HG03060 (cell line): ENCODE data around the gene RPH3AL.
"Not testable (repeated sequence)": the region's sequence is repeated elsewhere in the genome, so short reads cannot be mapped to it uniquely, and the experiment has no call there.

Experiments
- ATAC-seq: cut with Tn5 transposase; IDR thresholded peaks from one replicate; pipeline ENCODE4 v1.9.1; 2021; ENCODE audit warnings: low read depth, moderate number of reproducible peaks; ENCODE audit not compliant: unreplicated experiment

RPH3AL gene

DNA sequence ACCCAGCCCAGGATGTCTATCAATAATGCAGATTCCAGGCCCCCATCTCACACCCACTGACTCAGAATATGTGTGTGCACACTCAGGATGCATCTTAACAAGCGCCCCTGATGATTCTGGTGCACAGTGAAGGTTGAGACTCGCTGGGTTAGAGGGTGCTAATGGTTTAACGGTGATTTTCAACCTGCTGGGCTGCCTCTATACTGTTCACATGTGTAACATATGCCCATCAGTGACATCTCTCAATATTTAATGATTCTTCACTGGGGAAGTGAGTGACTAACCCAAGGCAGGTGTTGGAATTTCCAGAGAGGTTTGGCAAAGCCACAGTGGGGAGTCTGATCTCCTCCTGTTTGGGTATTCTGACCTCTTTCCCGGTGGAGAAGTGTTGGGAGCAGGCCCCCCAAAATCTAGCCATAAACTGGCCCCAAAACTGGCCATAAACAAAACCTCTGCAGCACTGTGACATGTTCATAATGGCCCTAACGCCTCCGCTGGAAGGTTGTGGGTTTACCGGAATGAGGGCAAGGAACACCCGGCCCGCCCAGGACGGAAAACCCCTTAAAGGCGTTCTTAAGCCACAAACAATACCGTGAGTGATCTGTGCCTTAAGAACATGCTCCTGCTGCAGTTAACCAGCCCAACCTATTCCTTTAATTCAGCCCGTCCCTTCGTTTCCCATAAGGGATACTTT lies 167.0 kb downstream of the RPH3AL start:
- no peak for ATAC-seq

DNA sequence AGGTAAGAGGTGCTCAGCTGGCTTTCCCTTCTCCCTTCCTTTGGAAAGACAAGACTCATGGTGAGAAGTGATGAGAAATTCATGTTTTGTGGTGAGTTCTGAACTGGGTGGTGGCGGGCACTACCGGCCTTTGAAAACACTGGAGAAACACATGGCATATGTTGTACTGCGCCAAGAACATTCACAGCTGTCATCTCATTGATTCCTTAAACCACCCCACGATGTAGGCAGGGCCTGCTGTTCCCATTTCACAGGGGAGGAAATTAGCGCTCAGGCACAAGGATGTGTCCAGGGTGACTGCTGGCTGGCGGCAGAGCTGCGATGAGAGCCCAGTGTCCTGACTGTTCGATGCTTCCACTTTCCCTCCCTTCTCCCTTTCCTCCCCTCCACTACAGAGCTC lies 169.6 kb downstream of the RPH3AL start:
- ATAC-seq = no peak

DNA sequence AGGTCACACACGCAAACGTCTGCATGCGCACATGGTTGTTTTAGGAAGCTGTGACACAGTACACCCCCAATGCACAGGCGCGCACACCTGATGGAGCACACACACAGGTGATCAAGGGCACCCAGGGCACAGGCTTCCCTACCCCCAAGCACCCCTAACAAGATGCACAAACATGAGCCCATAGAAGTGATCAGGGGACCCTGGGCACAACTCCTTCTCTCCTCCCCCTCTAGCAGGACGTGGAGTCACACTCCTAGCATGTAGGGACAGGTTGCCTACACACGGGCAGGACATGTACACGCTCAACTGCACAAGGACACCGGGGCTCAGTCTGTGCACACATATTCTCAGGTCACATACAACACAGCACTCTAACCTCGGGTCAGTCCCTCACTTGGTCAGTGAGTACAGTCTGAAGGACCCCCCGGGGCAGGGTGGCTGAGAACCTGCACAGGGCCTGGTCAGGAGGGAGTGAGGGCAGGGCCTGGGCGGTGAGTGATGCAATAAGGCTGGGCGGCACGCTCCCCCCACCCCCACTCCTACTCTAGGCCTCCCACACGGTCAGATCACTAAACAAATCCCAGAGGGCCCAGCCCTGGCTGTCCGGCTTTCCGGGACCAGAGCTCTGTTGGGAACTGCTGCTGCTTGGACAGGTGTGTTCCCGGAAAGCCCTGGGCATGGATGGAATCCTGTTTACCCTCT lies 170.4 kb downstream of the RPH3AL start:
- no peak for ATAC-seq

DNA sequence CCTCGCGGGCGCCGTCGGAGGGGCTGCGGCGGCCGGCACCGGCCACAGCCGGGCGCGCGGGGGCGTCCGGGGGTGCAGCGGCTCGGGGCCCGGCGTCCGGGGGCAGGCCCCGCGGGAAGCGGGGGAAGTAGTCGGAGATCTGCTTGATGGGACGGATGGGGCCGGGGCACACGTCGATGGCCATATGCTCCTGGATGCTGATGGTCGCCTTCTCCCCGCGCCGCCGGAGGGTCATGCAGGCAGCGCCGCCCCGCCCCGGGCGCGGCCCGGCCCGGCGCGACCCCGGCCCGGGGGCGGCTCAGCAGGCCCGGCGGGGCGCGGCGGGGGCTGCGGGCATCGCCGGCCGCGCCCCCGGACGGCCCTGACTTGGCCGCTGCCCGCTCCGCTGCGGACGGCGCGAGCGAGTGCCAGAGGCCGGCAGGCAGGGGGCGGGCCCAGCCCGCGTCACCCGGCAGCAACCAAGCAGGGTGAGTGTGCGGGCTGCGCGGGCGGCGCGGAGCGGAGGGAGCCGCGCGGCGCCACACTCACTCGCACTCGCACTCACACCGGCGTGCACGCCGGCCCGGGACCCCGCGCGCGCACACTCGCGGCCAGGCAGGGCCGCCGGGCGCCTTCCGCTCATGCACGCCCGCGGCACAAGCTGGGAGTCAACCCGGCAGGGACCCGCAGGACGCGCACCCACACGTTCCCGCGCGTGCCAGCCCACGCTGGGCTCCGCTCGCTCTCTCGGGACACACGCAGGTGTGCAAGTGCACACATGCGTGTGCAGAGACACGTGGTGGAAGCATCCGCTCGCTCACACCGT lies 171.2 kb downstream of the RPH3AL start, which contains the start of gene DOC2B:
Gene DOC2B, minus strand, starts transcription at position 406 of the 805 bp plus-strand sequence. Its CDS starts 171 bp downstream, at position 235.
- no peak for ATAC-seq

DNA sequence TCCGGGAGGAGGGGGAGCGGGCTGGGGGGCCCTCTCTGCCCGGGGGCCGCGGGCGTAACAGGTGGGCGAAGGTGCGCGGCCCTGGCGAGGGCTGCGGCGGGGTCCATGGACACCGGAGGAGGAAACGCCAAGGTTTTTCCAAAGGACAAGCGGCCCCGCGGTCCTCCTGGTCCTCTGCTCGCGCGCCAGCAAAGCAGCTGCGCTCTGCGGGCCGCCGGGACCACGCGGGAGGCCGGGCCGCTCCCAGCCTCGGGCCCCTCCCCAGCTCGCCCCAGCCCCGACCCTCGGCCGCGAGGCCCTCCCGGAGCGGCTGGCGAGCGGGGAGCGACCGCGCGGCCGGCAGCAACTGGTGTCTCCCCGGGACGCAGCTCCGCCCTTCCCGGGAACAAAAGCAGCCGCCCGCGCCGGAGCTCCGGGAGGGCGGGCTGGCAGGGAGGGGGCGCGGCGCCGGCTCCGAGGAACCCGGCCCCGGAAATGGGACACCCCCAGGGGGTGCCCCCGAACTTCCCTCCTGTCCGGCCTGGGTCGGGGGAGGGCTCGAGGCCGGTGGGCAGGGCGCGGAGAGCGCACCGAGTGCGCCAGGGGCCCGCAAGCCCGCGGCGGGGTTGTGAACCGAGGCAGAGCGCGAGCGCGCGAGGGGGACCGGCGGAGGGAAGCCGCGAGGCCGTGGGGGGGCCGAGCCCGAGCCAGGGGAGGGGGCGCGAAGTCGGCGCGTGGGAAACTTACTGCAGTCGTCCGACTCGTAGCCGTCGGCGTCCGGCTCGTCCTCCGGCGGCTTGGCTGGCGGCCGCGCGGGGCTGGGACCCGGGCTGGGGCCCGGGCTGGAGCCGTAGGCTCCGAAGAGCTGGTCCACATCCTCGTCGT lies 172.0 kb downstream of the RPH3AL start:
- ATAC-seq = no peak

DNA sequence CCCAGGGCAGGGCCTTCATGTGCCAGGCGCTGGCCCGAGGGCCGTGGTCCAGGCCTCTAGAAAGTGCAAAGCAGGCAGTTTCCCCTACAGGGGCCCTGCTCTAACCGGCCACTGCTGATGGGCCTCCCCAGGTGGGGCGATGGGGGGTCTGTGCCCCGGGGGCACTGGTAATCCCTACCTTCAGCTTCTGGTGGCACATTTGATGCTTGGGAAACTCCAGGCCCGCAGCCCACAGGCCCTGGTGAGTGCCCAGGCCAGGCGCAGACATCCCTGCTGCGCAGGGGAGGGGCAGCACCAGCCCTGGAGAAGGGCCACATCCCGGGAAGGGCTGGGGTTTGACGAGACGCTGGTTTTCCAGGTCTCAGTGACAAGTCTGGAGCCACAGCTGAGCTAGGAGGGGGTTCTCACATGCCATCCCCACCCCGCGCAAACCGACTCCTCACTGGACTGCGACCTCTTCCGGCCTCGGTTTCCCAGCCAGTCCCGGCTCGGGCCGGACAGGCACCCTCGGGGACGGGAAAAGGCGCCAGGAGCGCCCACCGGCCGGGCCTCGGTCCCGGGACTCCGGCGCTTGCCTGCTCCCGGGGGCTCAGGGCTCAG lies 172.7 kb downstream of the RPH3AL start:
- ATAC-seq = no peak

DNA sequence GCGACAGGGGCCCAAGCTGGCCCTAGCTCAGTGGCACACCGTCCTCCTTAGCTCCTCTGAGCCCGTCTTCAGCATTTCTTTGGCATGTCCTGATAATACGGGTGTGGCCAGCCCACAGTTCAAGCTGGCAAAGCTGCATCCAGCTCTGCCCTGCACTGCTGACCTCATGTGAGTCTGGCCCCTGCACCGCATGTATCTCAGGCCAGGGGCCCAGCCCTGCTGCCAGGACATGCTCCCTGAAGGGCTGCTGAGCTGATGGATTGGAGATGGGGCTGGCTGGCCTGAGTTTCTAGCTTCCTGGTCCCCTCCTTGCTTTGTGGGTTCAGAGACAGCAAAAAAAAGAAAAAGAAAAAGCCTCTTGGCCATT lies 173.6 kb downstream of the RPH3AL start:
- no peak for ATAC-seq

DNA sequence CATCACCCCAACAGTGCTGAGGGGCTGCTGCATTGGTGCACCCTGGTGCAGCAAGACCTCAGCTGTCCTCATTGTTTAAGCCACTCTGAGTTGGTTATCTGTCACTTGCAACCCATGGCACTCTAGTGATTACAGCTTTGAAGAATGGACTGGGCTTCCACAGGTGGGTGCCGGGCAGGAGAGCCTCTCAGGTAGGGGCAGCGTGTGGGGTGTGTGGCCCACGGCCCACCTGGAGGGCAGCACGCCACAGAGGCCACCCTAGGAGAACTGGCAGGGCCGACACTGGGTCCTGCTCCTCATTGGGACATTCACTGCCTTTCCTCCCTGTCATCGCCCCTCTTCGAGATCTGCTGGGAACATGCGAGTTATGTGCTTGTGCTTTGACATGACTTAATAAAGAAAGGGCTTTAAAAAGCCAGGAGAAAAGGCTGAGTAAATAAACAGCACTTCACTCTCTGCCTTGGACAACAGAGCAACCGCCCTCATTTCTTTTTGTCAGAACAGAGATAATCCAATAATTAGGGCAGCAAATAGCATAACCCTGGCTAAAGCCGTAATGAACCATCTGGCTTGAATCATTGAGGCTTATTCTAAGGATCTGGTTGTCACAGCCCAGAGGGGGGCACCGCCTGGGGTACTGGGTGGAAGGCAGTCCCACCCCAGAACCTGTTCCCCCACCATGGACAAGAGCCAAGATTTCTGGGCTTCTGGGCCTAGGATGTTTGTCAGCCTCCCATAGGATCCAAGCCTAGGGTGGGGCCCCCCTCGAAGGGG lies 174.1 kb downstream of the RPH3AL start:
- ATAC-seq = no peak

DNA sequence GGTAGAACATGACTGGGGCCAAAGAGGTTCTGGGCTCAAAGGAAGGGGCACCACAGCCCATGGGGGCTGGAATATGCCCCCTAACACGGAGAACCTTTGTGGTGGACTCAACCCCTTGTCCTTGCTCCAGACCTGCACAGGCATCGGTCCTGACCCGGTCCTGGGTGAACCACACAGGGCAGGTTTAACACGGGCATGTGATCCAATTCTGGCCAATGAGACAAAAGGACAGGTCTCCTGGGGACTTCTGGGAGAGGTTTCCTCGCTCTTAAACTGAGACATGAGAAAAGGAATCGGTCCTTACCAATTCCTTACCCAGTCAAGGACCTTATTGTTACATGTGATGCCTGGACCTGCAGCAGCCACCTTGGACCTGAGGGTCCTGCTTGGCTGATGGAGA lies 174.8 kb downstream of the RPH3AL start:
- ATAC-seq = no peak

DNA sequence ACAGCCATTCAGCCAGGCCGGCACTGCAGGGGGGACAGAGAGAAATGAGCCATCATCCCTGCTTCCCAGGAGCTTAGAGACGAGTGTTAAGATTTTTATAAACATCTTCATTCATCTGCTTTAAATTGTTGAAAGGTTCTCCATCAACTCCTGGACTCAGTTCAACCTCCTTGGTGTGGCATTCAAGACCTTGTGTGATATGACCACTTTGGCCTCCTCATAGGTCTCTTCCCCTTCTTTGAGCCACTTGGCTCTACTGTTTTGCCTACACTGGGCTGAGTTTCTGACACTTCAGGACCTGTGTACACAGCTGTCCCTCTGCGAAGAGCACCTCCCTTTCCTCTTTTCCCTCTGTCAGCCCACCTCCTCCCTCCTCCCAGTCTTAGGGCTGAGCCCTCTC lies 175.5 kb downstream of the RPH3AL start:
- ATAC-seq = no peak

DNA sequence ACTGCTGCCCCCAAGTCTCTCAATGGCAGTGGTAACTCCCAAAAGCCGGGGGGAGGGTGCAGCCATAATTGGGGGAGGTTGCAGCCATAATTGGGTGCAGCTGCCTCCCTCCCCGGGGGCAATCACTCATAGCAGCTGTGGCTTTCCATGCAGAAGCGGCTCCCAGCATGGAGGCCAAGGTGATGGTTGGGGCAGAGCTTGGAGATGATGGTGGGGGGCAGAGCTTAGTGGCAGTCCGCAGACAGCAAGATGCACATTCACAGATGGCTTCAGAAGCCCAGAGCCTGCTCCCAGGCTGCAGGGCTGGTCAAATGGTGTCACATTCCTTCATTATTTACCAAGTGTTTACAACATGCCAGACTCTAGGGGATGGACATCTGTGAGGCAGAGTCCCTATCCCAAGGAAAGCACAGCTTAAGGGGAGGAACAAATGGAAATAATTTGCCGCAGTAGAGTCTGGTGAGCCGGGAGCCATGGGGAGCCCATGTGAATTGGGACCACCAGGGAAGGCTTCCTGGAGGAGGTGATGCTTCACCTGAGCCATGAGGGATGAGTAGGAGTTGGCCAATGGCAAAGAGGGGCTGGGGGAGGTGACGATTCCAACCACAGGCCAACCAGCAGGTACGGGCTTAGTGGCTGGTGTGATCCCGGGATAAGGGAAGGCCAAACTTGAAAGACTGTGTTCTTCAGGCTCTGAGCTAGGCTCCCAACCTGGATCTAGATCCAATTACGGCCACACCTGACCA lies 179.3 kb downstream of the RPH3AL start:
- no peak for ATAC-seq

DNA sequence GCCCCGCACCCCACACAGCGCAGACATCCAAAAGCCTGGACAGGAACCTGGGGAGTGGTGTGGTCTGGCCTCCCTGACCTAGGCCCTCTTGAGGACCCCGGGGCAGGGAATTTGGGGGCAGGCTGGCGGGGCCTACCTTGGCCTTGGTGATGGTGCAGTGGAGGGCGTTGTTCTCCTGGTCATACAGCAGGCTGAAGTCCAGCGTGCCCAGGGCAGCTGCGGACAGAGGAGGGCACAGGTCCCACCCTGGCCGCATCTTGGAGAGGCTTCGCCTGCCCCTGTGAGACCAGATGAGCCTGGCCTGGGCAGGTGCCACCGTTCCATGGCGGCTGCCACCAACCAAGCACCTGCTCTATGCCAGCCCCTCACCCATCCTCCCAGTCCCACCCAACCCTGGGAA lies 180.2 kb downstream of the RPH3AL start:
- ATAC-seq = no peak

DNA sequence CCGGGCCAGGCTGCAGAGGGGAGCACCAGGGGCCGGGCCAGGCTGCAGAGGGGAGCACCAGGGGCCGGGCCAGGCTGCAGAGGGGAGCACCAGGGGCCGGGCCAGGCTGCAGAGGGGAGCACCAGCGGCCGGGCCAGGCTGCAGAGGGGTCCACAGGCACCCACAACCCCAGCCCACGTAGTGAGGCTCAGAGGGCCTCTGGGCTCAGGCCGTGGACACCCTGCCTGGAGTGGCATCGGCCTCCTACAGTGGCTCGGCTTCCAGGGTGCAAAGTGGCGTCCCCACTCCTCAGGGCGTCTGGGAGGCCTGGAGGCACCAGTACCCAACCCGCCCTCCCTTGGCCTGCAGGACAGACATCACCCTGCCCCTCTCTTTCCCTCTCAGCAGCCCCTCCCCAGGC lies 180.7 kb downstream of the RPH3AL start:
- ATAC-seq = no peak

DNA sequence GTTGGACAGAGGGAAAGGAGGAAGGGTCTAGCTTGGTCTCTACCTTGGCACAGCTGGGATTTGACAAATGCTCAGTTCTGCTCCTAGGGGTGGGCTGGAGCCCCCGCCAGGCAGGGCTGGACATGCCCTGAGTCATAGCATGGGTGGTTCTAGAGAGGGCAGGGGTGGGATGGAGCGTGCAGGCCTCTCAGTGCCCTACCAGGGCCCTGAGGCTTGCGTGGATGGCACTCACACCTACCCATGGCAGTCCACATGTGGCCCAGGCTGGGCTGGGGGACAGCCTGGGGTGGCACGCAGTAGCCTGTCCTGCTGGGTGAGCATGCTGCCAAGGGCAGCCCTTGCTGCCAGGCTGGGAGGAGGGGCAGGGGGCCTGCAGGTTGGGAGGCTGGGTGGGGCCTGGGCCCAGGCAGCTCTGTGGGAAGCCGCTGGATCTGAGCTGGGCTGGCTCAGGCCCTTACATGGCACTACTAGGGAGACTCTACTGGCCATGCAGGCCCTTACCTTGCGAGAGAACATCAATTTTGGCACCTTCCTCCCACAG lies 182.4 kb downstream of the RPH3AL start:
- ATAC-seq = no peak

DNA sequence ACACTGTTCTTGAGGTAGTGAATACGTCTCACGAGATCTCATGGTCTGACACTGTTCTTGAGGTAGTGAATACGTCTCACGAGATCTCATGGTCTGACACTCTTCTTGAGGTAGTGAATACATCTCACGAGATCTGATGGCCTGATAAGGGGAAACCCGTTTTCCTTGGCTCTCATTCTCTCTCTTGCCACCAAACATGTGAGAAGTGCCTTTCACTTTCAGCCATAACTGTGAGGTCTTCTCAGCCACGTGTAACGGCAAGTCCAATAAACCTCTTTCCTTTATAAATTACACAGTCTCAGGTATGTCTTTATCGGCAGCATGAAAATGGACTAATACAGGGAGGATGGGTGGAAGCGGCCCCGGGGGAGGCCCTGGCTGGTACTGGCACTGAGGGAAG lies 184.0 kb downstream of the RPH3AL start:
- not testable (repeated sequence) for ATAC-seq

DNA sequence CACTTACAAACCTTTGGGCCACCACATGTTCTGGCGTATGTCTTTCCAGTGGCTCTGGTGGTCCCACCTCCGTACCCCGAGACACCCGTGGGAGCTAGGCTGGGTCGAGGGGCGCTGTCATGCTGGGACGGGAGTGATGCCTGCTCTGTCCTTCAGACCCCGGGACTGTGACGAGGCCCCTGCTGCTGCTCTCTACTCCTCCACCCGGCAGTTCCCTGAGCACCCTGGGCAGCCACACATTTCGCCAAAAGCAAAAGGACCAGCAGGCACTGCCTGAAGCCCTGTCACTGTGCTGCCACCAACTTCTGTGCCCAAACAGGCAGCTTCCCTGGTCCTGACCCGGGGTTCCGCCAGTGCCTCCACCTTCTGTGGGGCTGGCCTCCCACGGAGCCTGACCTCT lies 186.7 kb downstream of the RPH3AL start:
- ATAC-seq = no peak

DNA sequence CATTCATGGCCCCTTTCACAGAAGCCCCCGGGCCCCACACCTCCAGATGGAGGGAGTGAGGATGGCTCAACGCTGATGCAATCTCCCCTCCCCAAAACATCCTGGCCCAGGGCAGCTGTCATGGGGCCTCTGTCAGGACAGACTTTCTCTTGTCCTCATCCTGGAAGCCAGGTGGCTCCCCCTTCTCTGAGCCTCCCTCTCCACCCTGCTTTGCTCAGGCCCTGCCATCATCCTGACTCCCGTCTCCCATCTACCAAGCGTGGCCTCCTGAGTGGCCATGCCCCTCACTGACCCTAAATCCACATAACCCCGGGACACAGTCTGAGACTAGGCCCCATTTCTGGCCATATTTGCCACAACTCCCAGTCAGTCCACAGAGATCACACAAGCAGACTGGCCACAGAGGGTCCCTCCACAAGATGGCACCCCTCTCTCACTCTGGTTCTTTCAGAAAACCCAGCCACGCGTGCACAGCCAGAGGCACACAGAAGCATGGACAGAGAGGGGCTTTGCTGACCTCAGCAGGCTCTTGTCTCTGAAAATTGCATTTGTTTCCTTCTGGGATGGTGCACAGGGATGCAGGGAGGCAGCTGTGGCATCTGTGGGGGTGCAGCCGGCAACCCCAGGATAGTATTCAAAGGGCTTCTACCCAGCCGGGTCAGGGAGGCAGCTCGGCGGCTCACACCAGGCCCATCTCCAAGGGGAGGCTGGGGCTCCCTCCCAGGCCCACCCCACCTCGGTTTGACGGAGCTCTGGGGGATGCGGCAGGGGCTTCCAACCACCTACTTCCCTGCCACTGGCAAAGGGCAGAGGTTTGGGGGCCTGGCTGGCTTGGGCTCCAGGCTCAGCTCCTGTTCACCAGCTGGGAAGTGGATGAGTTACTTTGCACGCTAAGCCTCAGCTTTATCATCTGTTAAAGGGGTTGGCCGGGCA lies 188.0 kb downstream of the RPH3AL start:
- ATAC-seq = no peak
